ENCODE results near the gene SSU72. TPM values are rescaled to one million over a fixed set of nuclear protein-coding genes. Genes with fewer than 3 reads are reported as not detected.

The SSU72 gene
- total RNA-seq, 1 donor from 2014 or later = 104 TPM

DNA sequence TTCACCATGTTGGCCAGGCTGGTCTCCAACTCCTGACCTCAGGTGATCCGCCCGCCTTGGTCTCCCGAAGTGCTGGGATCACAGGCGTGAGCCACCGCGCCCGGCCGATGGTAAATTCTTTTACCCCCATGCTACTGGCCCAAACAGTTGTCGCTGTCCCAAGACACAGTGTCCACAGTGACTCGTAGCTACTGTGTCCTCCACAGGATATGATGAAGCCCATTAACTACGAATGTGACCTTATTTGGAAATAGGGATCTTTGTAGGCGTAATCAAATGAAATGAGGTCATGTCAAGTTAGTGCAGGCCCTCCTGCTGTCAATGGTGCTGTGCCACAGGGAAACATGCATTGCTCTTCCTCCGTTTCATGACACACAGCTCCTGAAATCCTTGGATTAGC is 16.8 kb upstream of the SSU72 start:
- Histone ChIP-seq H3K27ac (replicated peaks) (no peak overlapping the region), H3K4me1 (no peaks in the 10 kb centered on the region), H3K27me3 (ENCODE audit: low read depth) (peaks cover 40% of the 10 kb centered on the region), H3K9me3 (replicated peaks) (no peaks in the 10 kb centered on the region), H3K4me3 (no peak overlapping the region), H3K36me3 (no peaks in the 10 kb centered on the region)
- DNase-seq = no peak
- TF ChIP-seq, protein P1, sequence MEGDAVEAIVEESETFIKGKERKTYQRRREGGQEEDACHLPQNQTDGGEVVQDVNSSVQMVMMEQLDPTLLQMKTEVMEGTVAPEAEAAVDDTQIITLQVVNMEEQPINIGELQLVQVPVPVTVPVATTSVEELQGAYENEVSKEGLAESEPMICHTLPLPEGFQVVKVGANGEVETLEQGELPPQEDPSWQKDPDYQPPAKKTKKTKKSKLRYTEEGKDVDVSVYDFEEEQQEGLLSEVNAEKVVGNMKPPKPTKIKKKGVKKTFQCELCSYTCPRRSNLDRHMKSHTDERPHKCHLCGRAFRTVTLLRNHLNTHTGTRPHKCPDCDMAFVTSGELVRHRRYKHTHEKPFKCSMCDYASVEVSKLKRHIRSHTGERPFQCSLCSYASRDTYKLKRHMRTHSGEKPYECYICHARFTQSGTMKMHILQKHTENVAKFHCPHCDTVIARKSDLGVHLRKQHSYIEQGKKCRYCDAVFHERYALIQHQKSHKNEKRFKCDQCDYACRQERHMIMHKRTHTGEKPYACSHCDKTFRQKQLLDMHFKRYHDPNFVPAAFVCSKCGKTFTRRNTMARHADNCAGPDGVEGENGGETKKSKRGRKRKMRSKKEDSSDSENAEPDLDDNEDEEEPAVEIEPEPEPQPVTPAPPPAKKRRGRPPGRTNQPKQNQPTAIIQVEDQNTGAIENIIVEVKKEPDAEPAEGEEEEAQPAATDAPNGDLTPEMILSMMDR (IDR thresholded peaks at IDR 0.05; ENCODE audit: borderline replicate concordance) = no peak
- intact Hi-C loops (cut with micrococcal nuclease) = no loop called here

- H3K27ac ChIP-seq (replicated peaks) = no peak overlapping the region
- H3K4me1 ChIP-seq = no peaks in the 10 kb centered on the region
- no peak overlapping the region for H3K4me3 ChIP-seq
- intact Hi-C loops (cut with micrococcal nuclease) = no loop called here
- peaks cover 58% of the 10 kb centered on the region for H3K27me3 ChIP-seq (ENCODE audit: low read depth)
- no peaks in the 10 kb centered on the region for H3K36me3 ChIP-seq
- DNase-seq = no peak
- TF ChIP-seq, protein P1 (IDR thresholded peaks at IDR 0.05; ENCODE audit: borderline replicate concordance) = no peak
- no peaks in the 10 kb centered on the region for H3K9me3 ChIP-seq (replicated peaks)
Observed at GRCh38 chr1:1583347-1584010, 8.8 kb upstream of the SSU72 start.

GRCh38 chr1:1582585-1583346 is 8.1 kb upstream of the SSU72 start:
- Histone ChIP-seq H3K9me3 (replicated peaks) (no peaks in the 10 kb centered on the region), H3K36me3 (no peaks in the 10 kb centered on the region), H3K27ac (replicated peaks) (no peak overlapping the region), H3K27me3 (ENCODE audit: low read depth) (peaks cover 55% of the 10 kb centered on the region), H3K4me3 (no peak overlapping the region), H3K4me1 (no peaks in the 10 kb centered on the region)
- intact Hi-C loops (cut with micrococcal nuclease) = no loop called here
- TF ChIP-seq, protein P1 (IDR thresholded peaks at IDR 0.05; ENCODE audit: borderline replicate concordance) = no peak
- DNase-seq = no peak

DNA sequence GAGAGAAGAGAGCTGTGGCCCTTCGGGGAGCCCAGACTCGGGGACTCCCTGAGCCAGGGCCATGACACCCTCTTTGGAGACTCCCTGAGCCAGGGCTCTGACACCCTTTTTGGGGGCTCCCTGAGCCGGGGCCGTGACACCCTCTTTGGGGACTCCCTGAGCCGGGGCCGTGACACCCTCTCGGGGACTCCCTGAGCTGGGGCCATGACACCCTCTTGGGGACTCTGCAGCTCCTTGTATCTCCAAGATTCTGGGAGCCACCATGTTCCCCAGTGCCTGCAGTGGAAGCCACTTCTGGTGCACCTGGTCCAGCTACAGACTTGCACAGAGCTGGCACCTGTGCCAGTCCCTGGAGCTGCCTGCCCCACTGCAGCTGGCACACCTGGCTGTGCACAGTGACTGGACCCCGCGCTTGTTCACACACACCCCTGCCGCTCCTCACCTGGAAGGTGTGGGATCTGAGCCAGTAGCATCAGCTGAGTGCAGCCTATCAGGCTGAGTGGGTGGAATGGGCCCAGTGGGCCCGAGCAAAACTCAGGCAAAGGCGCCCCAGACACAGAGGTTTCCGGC is 3.8 kb upstream of the SSU72 start:
- H3K9me3 ChIP-seq (replicated peaks) = no peaks in the 10 kb centered on the region
- TF ChIP-seq, protein P1 (IDR thresholded peaks at IDR 0.05; ENCODE audit: borderline replicate concordance) = no peak
- no peak for DNase-seq
- no peak overlapping the region for H3K4me3 ChIP-seq
- no peak overlapping the region for H3K27ac ChIP-seq (replicated peaks)
- intact Hi-C loops (cut with micrococcal nuclease) = no loop called here
- H3K36me3 ChIP-seq = no peaks in the 10 kb centered on the region
- H3K27me3 ChIP-seq (ENCODE audit: low read depth) = peaks cover 34% of the 10 kb centered on the region
- H3K4me1 ChIP-seq = peaks cover 24% of the 10 kb centered on the region

DNA sequence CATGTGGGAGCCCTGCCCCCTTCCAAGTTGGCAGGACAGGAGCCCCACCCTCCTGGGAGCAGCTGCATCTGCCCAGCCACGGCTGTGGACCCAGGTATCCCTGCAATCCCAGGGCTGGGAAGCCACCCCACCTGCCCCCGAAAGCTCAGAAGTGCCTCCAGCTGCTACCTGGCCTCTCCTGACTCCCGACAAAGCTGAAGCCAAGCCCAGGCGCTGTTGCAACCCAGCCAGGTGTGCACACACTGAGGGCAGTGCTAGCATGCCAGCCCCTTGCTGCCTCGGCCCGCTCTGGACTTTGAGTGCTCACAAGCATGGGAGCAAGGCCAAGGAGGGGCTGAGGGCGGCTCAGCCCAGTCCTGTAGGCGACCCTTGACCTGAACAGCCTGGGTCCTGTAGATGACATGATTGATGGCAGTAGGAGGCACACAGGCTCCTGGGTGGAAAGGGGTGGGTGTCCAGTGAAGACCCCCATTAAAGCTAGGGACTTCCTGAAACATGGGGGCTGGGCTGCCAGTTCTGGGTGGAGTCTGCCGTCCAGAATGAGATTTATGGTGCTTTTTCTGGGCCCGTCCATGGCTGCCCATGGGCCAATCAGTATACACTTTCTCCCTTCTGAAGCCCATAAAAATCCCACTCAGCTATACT is 2.8 kb upstream of the SSU72 start:
- H3K36me3 ChIP-seq = no peaks in the 10 kb centered on the region
- peaks cover 34% of the 10 kb centered on the region for H3K4me1 ChIP-seq
- intact Hi-C loops (cut with micrococcal nuclease) = no loop called here
- TF ChIP-seq, protein P1 (IDR thresholded peaks at IDR 0.05; ENCODE audit: borderline replicate concordance) = no peak
- H3K27ac ChIP-seq (replicated peaks) = no peak overlapping the region
- peaks cover 24% of the 10 kb centered on the region for H3K27me3 ChIP-seq (ENCODE audit: low read depth)
- no peak overlapping the region for H3K4me3 ChIP-seq
- no peak for DNase-seq
- no peaks in the 10 kb centered on the region for H3K9me3 ChIP-seq (replicated peaks)

All from left ventricle myocardium inferior (tissue), 1 donor.